ENCODE measurements around the gene DEPDC5.

DEPDC5 gene

GRCh38 chr22:31945443-31945855 lies 191.6 kb downstream of the DEPDC5 start:
- DNase-seq (ENCODE audit: low read depth, low spot score): no peak
- TF ChIP-seq, protein P1, sequence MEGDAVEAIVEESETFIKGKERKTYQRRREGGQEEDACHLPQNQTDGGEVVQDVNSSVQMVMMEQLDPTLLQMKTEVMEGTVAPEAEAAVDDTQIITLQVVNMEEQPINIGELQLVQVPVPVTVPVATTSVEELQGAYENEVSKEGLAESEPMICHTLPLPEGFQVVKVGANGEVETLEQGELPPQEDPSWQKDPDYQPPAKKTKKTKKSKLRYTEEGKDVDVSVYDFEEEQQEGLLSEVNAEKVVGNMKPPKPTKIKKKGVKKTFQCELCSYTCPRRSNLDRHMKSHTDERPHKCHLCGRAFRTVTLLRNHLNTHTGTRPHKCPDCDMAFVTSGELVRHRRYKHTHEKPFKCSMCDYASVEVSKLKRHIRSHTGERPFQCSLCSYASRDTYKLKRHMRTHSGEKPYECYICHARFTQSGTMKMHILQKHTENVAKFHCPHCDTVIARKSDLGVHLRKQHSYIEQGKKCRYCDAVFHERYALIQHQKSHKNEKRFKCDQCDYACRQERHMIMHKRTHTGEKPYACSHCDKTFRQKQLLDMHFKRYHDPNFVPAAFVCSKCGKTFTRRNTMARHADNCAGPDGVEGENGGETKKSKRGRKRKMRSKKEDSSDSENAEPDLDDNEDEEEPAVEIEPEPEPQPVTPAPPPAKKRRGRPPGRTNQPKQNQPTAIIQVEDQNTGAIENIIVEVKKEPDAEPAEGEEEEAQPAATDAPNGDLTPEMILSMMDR (IDR thresholded peaks at IDR 0.05; ENCODE audit: low read depth, low read length): no peak
- in situ Hi-C loops (cut with HindIII; ENCODE audit: low sequenced_read_pairs): no loop called here
- peak overlapping the region; percentile 96 for H3K4me3 ChIP-seq (ENCODE audit: low read depth, low read length)

DNA sequence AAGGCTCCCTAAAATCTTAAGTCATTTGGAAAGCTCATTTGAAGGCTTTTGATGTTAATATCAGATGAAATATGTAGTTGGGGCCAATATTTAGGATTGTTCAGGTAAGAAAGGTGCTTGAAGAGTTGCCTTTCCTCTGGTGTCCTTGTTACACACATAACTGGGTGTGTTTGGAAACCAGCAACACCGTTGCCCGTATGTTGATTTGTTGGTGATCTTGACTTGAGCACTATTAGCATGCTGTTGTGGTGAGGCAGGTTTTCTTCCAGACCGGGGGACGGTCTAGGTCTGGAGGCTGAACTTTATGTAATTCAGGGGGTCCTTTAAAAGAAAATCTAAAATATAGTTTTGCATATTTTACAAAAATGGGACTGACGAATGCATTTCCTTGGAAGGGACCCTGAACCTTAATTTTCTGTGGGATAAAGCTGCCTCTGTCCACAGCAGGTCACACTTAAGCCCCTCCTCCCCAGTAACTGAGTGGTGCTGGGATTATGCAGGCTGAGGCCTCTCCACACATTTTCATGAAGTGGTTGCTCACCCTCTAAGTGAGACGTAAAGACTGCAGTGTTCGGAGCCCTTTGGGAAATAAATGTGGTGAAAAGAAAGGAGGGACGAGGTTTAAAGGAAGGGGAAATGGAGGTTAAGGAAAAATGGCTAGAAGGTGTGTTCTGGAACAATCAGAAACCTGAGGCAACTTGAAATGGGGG lies 192.3 kb downstream of the DEPDC5 start:
- in situ Hi-C loops (cut with HindIII; ENCODE audit: low sequenced_read_pairs): no loop called here
- peak; percentile 39 for DNase-seq (ENCODE audit: low read depth, low spot score)
- peak overlapping the region; percentile 96 for H3K4me3 ChIP-seq (ENCODE audit: low read depth, low read length)
- TF ChIP-seq, protein P1 (IDR thresholded peaks at IDR 0.05; ENCODE audit: low read depth, low read length): no peak

DNA sequence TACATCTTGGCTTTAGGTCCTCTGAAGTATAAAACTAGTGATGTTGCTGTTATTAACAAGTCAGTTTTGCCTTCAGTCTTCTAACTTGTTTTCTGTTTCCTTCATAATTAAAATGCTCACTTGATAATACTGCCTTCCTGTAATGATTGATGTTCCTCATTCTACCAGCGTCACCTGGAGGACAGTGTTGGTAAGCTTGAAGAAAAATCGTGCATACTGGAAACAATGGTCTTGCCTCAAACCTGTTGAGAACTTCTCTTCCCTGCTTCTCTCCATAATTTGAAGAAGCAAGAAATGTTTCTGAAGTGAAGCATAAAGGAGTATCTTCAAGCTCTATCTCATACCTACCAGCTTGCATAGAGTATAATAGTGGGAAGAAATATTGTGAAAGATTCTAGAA lies 193.5 kb downstream of the DEPDC5 start:
- H3K4me3 ChIP-seq (ENCODE audit: low read depth, low read length): no peak overlapping the region
- TF ChIP-seq, protein P1 (IDR thresholded peaks at IDR 0.05; ENCODE audit: low read depth, low read length): peak; percentile 51
- in situ Hi-C loops (cut with HindIII; ENCODE audit: low sequenced_read_pairs): no loop called here
- DNase-seq (ENCODE audit: low read depth, low spot score): peak; percentile 30

GRCh38 chr22:31948002-31948401 lies 194.2 kb downstream of the DEPDC5 start:
- no peak for DNase-seq (ENCODE audit: low read depth, low spot score)
- H3K4me3 ChIP-seq (ENCODE audit: low read depth, low read length): no peak overlapping the region
- in situ Hi-C loops (cut with HindIII; ENCODE audit: low sequenced_read_pairs): no loop called here
- TF ChIP-seq, protein P1 (IDR thresholded peaks at IDR 0.05; ENCODE audit: low read depth, low read length): no peak

- in situ Hi-C loops (cut with HindIII; ENCODE audit: low sequenced_read_pairs): no loop called here
- no peak overlapping the region for H3K4me3 ChIP-seq (ENCODE audit: low read depth, low read length)
- DNase-seq (ENCODE audit: low read depth, low spot score): no peak
- TF ChIP-seq, protein P1 (IDR thresholded peaks at IDR 0.05; ENCODE audit: low read depth, low read length): no peak
Measured at GRCh38 chr22:31950226-31950625, 196.4 kb downstream of the DEPDC5 start.

GRCh38 chr22:31951194-31952093 lies 197.6 kb downstream of the DEPDC5 start:
- no peak overlapping the region for H3K4me3 ChIP-seq (ENCODE audit: low read depth, low read length)
- TF ChIP-seq, protein P1 (IDR thresholded peaks at IDR 0.05; ENCODE audit: low read depth, low read length): no peak
- in situ Hi-C loops (cut with HindIII; ENCODE audit: low sequenced_read_pairs): no loop called here
- no peak for DNase-seq (ENCODE audit: low read depth, low spot score)

Data from astrocyte of the spinal cord (primary cell).